SH-SY5Y (cell line): ENCODE results near the gene MAPT.

Experiments used
- GATA2 ChIP-seq: IDR thresholded peaks from 2 replicates; pipeline ENCODE4 v1.6.1; 2011; ENCODE audit warnings: mild to moderate bottlenecking, low read depth, low read length
- GATA3 ChIP-seq: IDR thresholded peaks from 2 replicates; pipeline ENCODE4 v1.6.1; 2011; ENCODE audit warnings: low read depth, mild to moderate bottlenecking, low read length, moderate library complexity

DNA sequence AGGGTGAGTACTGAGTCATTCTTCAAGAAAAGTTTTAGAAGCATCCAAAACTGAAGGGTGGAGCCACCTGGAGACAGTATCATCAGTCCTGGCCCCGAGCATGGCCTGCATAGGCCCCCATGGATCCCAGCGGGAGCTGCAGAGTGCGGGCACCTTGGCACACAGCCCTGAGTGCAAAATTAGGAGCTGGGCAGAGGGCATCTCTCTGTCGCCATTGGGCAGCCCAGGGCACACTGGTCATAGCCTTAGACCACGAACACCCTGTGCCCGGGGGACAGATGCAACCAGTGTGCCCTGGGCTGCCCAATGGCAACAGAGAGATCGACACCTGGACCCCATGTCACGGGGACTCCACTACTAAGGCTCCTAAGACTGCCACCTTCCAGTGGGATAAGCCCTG is 14.6 kb downstream of the MAPT start:
- TF ChIP-seq GATA2 (no peak), GATA3 (no peak)
